Endothelial cell (in vitro differentiated cells): ENCODE data around the gene KLHL36. TPM values are rescaled to one million over a fixed set of nuclear protein-coding genes. Genes with fewer than 3 reads are reported as not detected.

Experiments used
- DNase-seq: peaks from one replicate; pipeline ENCODE4 v3.0.0; 2021; ENCODE audit warnings: low spot score
- H3K27ac Mint-ChIP-seq: one replicate; pipeline ENCODE4 v1.8.0; 2021; ENCODE audit warnings: mixed read lengths, inconsistent platforms; ENCODE audit not compliant: unreplicated experiment
- H3K27me3 Mint-ChIP-seq: one replicate; pipeline ENCODE4 v1.8.0; 2021; ENCODE audit warnings: mild to moderate bottlenecking, moderate library complexity, mixed read lengths, inconsistent platforms; ENCODE audit not compliant: unreplicated experiment
- H3K36me3 Mint-ChIP-seq: one replicate; pipeline ENCODE4 v1.8.0; 2021; ENCODE audit warnings: mild to moderate bottlenecking, low read depth, mixed read lengths, inconsistent platforms; ENCODE audit not compliant: unreplicated experiment
- H3K4me1 Mint-ChIP-seq: one replicate; pipeline ENCODE4 v1.8.0; 2021; ENCODE audit warnings: mild to moderate bottlenecking, mixed read lengths, inconsistent platforms; ENCODE audit not compliant: unreplicated experiment
- H3K4me3 Mint-ChIP-seq: one replicate; pipeline ENCODE4 v1.8.0; 2021; ENCODE audit warnings: mild to moderate bottlenecking, mixed read lengths, inconsistent platforms; ENCODE audit not compliant: unreplicated experiment
- H3K9me3 Mint-ChIP-seq: one replicate; pipeline ENCODE4 v1.8.0; 2021; ENCODE audit warnings: mixed read lengths, inconsistent platforms; ENCODE audit not compliant: unreplicated experiment
- total RNA-seq: library from RNA; stranded (reverse); fragmentation: NEBNext Ultra II Directional; extraction: Animal tissue kit (Norgen Biotek cat#: 25700); gene quantifications from one replicate; pipeline ENCODE4 v1.2.1, GENCODE V29; 2021; ENCODE audit not compliant: unreplicated experiment
- TF ChIP-seq, protein P1 (sequence below): fragments of 200-600 bp; sonication (generic); IDR thresholded peaks from one replicate; pipeline ENCODE4 v1.5.0; 2021; ENCODE audit warnings: antibody characterized with exemption; ENCODE audit not compliant: unreplicated experiment

Gene KLHL36
- total RNA-seq, 1 donor from 2014 or later = 40.8 TPM

- no peak overlapping the region for H3K4me3 Mint-ChIP-seq
- no peak for DNase-seq
- H3K27ac Mint-ChIP-seq = no peak overlapping the region
- H3K4me1 Mint-ChIP-seq = peaks cover 2% of the 10 kb centered on the region
- H3K27me3 Mint-ChIP-seq = peaks cover 5% of the 10 kb centered on the region
- TF ChIP-seq, protein P1, sequence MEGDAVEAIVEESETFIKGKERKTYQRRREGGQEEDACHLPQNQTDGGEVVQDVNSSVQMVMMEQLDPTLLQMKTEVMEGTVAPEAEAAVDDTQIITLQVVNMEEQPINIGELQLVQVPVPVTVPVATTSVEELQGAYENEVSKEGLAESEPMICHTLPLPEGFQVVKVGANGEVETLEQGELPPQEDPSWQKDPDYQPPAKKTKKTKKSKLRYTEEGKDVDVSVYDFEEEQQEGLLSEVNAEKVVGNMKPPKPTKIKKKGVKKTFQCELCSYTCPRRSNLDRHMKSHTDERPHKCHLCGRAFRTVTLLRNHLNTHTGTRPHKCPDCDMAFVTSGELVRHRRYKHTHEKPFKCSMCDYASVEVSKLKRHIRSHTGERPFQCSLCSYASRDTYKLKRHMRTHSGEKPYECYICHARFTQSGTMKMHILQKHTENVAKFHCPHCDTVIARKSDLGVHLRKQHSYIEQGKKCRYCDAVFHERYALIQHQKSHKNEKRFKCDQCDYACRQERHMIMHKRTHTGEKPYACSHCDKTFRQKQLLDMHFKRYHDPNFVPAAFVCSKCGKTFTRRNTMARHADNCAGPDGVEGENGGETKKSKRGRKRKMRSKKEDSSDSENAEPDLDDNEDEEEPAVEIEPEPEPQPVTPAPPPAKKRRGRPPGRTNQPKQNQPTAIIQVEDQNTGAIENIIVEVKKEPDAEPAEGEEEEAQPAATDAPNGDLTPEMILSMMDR = no peak
- H3K36me3 Mint-ChIP-seq = peaks cover 37% of the 10 kb centered on the region
- H3K9me3 Mint-ChIP-seq = no peaks in the 10 kb centered on the region
These were observed 13.2 kb downstream of the KLHL36 start for GRCh38 chr16:84661418-84662060.

DNA sequence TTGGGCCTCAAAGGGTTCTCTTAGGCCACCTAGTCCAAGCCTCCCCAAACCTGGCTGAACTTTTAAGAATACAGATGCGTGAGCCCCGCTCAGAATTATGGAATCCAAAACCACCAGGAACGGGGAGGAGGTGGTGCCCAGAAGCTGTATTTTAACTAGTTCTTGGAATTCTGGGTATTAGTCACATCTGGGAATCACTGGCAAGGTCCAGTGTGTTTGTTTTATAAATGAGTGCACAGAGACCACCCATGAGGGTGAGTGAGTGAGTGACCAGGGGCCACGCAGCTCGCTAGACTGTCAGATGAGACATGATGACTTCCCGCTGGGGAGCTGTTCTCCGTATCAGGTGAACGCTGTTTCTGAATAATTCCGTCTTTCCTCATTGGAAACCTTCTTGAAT, 14.2 kb downstream of the KLHL36 start:
- no peak for DNase-seq
- TF ChIP-seq, protein P1 = no peak
- Mint-ChIP-seq H3K36me3 (peaks cover 33% of the 10 kb centered on the region), H3K27me3 (peaks cover 5% of the 10 kb centered on the region), H3K9me3 (no peaks in the 10 kb centered on the region), H3K4me3 (no peak overlapping the region), H3K4me1 (peaks cover 3% of the 10 kb centered on the region), H3K27ac (no peak overlapping the region)

- Mint-ChIP-seq H3K9me3 (no peaks in the 10 kb centered on the region), H3K36me3 (peaks cover 25% of the 10 kb centered on the region), H3K4me3 (no peak overlapping the region), H3K27me3 (peaks cover 5% of the 10 kb centered on the region), H3K4me1 (peaks cover 4% of the 10 kb centered on the region), H3K27ac (no peak overlapping the region)
- no peak for DNase-seq
- TF ChIP-seq, protein P1 = no peak
These were observed 15.3 kb downstream of the KLHL36 start for GRCh38 chr16:84663433-84664101.

DNA sequence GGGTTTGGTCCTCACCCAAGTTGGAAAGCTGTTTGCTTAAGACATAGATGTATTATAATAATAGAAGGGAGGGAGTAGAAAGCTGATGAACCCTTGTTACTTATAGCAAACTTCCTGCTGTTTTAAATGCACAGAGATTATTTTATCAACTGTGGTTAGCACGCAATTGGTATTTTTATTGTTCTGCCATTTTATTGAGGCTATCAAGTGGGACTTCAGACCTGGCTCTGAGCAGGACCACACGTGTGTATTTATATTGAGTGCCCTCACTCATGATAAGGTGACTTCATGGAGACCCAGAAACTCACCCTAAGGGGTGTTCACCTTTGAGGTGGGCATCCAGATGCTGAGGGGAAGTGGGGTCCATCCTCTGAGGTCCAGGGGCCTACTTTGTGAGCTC, 17.0 kb downstream of the KLHL36 start:
- H3K36me3 Mint-ChIP-seq = peaks cover 18% of the 10 kb centered on the region
- H3K9me3 Mint-ChIP-seq = no peaks in the 10 kb centered on the region
- no peak overlapping the region for H3K27ac Mint-ChIP-seq
- H3K4me3 Mint-ChIP-seq = no peak overlapping the region
- peaks cover 2% of the 10 kb centered on the region for H3K4me1 Mint-ChIP-seq
- no peak for DNase-seq
- peaks cover 3% of the 10 kb centered on the region for H3K27me3 Mint-ChIP-seq
- TF ChIP-seq, protein P1 = no peak

DNA sequence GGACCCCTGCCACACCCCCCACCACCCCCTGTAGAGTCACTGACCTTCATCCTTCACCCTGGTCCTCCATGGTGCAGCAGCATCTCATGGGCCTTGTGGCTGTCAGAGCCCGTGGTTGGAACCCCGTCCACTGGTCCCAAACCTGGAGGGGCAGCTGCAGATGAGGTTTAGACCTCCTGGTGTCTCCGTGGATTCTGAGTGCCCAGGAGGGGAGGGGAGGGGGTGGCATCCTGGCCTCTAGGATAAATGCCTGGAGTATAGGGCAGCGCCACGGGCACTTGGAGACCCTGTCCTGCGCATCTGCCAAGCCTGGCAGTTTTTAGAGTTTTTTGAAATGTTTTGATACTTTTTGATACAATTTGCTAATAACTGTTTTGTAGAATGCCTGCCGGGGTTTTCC, 17.5 kb downstream of the KLHL36 start:
- Mint-ChIP-seq H3K9me3 (no peaks in the 10 kb centered on the region), H3K4me3 (no peak overlapping the region), H3K4me1 (peaks cover 2% of the 10 kb centered on the region), H3K27ac (no peak overlapping the region), H3K27me3 (peaks cover 2% of the 10 kb centered on the region), H3K36me3 (peaks cover 18% of the 10 kb centered on the region)
- DNase-seq = no peak
- TF ChIP-seq, protein P1 = no peak
